Cardiac fibroblast (primary cell): ENCODE results near the gene HMCN2.

Experiments
- DNase-seq, 2 donors: peaks; one replicate each; pipeline versions ENCODE4 v3.0.0 to v3.0.0-alpha.2; 2010; ENCODE audit warnings: low read depth in 2 of 2
- H3K4me3 ChIP-seq, 2 donors: replicated peaks in 1 of 2; 1 replicate in 1 of 2; 2 replicates in 1 of 2; pipeline ENCODE4 v1.5.1; 2011; ENCODE audit warnings: low read depth in 2 of 2, low read length in 2 of 2, mild to moderate bottlenecking in 2 of 2, moderate library complexity in 1 of 2
- CTCF ChIP-seq: IDR thresholded peaks from one replicate; pipeline ENCODE4 v1.5.1; 2011; ENCODE audit warnings: low read depth, mild to moderate bottlenecking, low read length, inconsistent platforms

The HMCN2 gene

GRCh38 chr9:130406278-130406895 is 140.8 kb downstream of the HMCN2 start:
- no peak overlapping the region for H3K4me3 ChIP-seq
- TF ChIP-seq CTCF = no peak
- DNase-seq = no peak

- no peak for DNase-seq
- TF ChIP-seq CTCF = no peak
- H3K4me3 ChIP-seq = no peak overlapping the region
These were observed 142.5 kb downstream of the HMCN2 start for GRCh38 chr9:130407916-130408663.

- H3K4me3 ChIP-seq = no peak overlapping the region
- DNase-seq = no peak
- TF ChIP-seq CTCF = no peak
These were observed 143.1 kb downstream of the HMCN2 start for GRCh38 chr9:130408669-130409068.

- no peak for DNase-seq
- no peak overlapping the region for H3K4me3 ChIP-seq
- TF ChIP-seq CTCF = no peak
These were observed 143.7 kb downstream of the HMCN2 start for GRCh38 chr9:130409246-130409645.

GRCh38 chr9:130410443-130410842 is 144.9 kb downstream of the HMCN2 start:
- no peak for TF ChIP-seq CTCF
- H3K4me3 ChIP-seq = no peak overlapping the region
- DNase-seq = no peak

GRCh38 chr9:130411566-130411915 is 146.0 kb downstream of the HMCN2 start:
- DNase-seq = no peak
- TF ChIP-seq CTCF = no peak
- no peak overlapping the region for H3K4me3 ChIP-seq
